Fibroblast of the conjunctiva (primary cell): ENCODE measurements around the gene ACADM.
"Not testable (repeated sequence)": the region's sequence is repeated elsewhere in the genome, so short reads cannot be mapped to it uniquely, and the experiment has no call there.

Experiments used
- DNase-seq: peaks from one replicate; pipeline ENCODE4 v3.0.0-alpha.2; 2010; ENCODE audit warnings: low read depth

The ACADM gene

GRCh38 chr1:75742047-75742625, 17.6 kb downstream of the ACADM start:
- no peak for DNase-seq

GRCh38 chr1:75745276-75745675, 20.8 kb downstream of the ACADM start:
- DNase-seq: no peak

GRCh38 chr1:75757210-75757609, 32.7 kb downstream of the ACADM start:
- not testable (repeated sequence) for DNase-seq

- not testable (repeated sequence) for DNase-seq
These were observed 34.0 kb downstream of the ACADM start for GRCh38 chr1:75758543-75758942.

GRCh38 chr1:75764057-75764655, 39.6 kb downstream of the ACADM start:
- no peak for DNase-seq

- DNase-seq: peak; percentile 41
These were observed 41.3 kb downstream of the ACADM start for GRCh38 chr1:75765697-75766355.

- no peak for DNase-seq
These were observed 43.5 kb downstream of the ACADM start for GRCh38 chr1:75768016-75768415.

- no peak for DNase-seq
These were observed 46.3 kb downstream of the ACADM start for GRCh38 chr1:75770761-75771160.

- DNase-seq: no peak
These were observed 47.5 kb downstream of the ACADM start for GRCh38 chr1:75771978-75772377.

- DNase-seq: not testable (repeated sequence)
These were observed 53.3 kb downstream of the ACADM start for GRCh38 chr1:75777812-75778211.

GRCh38 chr1:75778694-75779093, 54.2 kb downstream of the ACADM start:
- DNase-seq: not testable (repeated sequence)

GRCh38 chr1:75780183-75780582, 55.7 kb downstream of the ACADM start:
- not testable (repeated sequence) for DNase-seq

GRCh38 chr1:75783920-75784319, 59.4 kb downstream of the ACADM start:
- DNase-seq: not testable (repeated sequence)

GRCh38 chr1:75785320-75785982, 60.9 kb downstream of the ACADM start:
- no peak for DNase-seq

GRCh38 chr1:75785983-75786853, 61.7 kb downstream of the ACADM start, which contains the start of gene RABGGTB:
RABGGTB (plus strand) TSS chr1:75786256; CDS start chr1:75786272, 16 bp downstream.
- DNase-seq: peak; percentile 95

GRCh38 chr1:75786901-75787493, 62.5 kb downstream of the ACADM start:
- no peak for DNase-seq

- DNase-seq: no peak
These were observed 63.0 kb downstream of the ACADM start for GRCh38 chr1:75787524-75787923.

GRCh38 chr1:75789988-75790387, 65.5 kb downstream of the ACADM start:
- no peak for DNase-seq

GRCh38 chr1:75791022-75791421, 66.5 kb downstream of the ACADM start:
- no peak for DNase-seq

- no peak for DNase-seq
These were observed 67.6 kb downstream of the ACADM start for GRCh38 chr1:75792091-75792490.

GRCh38 chr1:75794382-75794781, 69.9 kb downstream of the ACADM start:
- no peak for DNase-seq
